Tibial nerve (tissue), 4 donors: ENCODE data around the gene PRICKLE1.

Experiments
- CTCF ChIP-seq, 5 experiments: fragments of 200-600 bp in 3 of 5; fragments of 450-650 bp in 2 of 5; sonication (generic) in 3 of 5; IDR thresholded peaks; one replicate each; pipeline ENCODE4 v1.5.1; 2016 to 2019; ENCODE audit warnings: antibody characterized with exemption in 5 of 5, mild to moderate bottlenecking in 3 of 5, moderate library complexity in 2 of 5
- EP300 ChIP-seq, 2 donors: sonication (generic); formaldehyde crosslinking; IDR thresholded peaks; one replicate each; pipeline ENCODE4 v1.6.1; 2017; ENCODE audit warnings: antibody characterized with exemption in 2 of 2, mild to moderate bottlenecking in 1 of 2
- POLR2A ChIP-seq, 2 donors: fragments of 450-650 bp; IDR thresholded peaks; one replicate each; pipeline ENCODE4 v1.6.1; 2017; ENCODE audit warnings: antibody characterized with exemption in 2 of 2, mild to moderate bottlenecking in 2 of 2, moderate library complexity in 2 of 2

- TF ChIP-seq CTCF (IDR thresholded peaks at IDR 0.05) (no peak), POLR2A (IDR thresholded peaks at IDR 0.05) (no peak), EP300 (IDR thresholded peaks at IDR 0.05) (no peak)
Observed at GRCh38 chr12:42483521-42483790, 106.1 kb downstream of the PRICKLE1 start.
